ENCODE data around the gene AKT2. TPM values are rescaled to one million over a fixed set of nuclear protein-coding genes. Genes with fewer than 3 reads are reported as not detected.

Gene AKT2
- total RNA-seq, 1 donor from 2014 or later: 105 TPM

- intact Hi-C loops (cut with DNase I): no loop called here
- TF ChIP-seq CTCF (IDR thresholded peaks at IDR 0.05) (no peak), POLR2AphosphoS5 (IDR thresholded peaks at IDR 0.05; ENCODE audit: insufficient read depth in 1 of 2, low read depth in 1 of 2) (no peak)
- H3K36me3 ChIP-seq: peaks cover 0 to 22% of the 10 kb centered on the region in 2 donors
These were observed 54.1 kb downstream of the AKT2 start for GRCh38 chr19:40231057-40231456.

DNA sequence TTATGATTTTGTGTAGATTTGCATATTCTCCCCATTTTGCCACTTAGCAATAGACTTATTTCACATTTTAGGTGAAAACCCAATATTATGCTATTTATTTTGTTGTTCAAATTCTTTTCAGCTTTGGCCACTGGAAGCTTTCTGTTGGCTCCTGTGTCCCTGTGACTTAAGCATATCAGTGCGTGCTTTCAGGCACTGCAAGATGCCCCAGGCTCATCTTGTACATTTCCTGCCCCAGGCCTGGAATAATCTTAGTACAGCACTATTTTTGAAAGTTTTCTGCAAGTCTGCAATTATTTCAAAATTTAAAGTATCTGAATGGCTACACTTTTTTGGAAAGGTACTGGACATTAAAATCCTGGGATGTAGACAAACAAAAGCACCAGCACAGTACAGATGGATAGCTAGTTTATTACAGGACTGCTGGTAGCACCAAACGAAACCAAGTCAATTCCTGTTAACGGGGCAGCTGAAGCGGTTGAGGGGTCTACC, 55.2 kb downstream of the AKT2 start:
- TF ChIP-seq CTCF (IDR thresholded peaks at IDR 0.05) (no peak), POLR2AphosphoS5 (IDR thresholded peaks at IDR 0.05; ENCODE audit: insufficient read depth in 1 of 2, low read depth in 1 of 2) (no peak), POLR2A (IDR thresholded peaks at IDR 0.05) (no peak)
- Histone ChIP-seq H3K27ac (no peak overlapping the region), H3K4me1 (peaks cover 25% of the 10 kb centered on the region), H3K9me3 (no peaks in the 10 kb centered on the region), H3K27me3 (no peaks in the 10 kb centered on the region), H3K4me3 (no peak overlapping the region), H3K36me3 (peaks cover 0 to 11% of the 10 kb centered on the region in 2 donors)
- DNase-seq (ENCODE audit: extremely low spot score in 2 of 2): no peak
- intact Hi-C loops (cut with DNase I): no loop called here

More at GRCh38 chr19:40231057-40231456, 54.1 kb downstream of the AKT2 start:
- no peak overlapping the region for H3K27ac ChIP-seq
- no peak for DNase-seq (ENCODE audit: extremely low spot score in 2 of 2)
- H3K4me3 ChIP-seq: no peak overlapping the region
- H3K9me3 ChIP-seq: no peaks in the 10 kb centered on the region
- H3K27me3 ChIP-seq: no peaks in the 10 kb centered on the region
- H3K4me1 ChIP-seq: peaks cover 17% of the 10 kb centered on the region

GRCh38 chr19:40229484-40229883, 55.7 kb downstream of the AKT2 start:
- Histone ChIP-seq H3K4me3 (no peak overlapping the region), H3K4me1 (peaks cover 25% of the 10 kb centered on the region), H3K9me3 (no peaks in the 10 kb centered on the region), H3K27me3 (no peaks in the 10 kb centered on the region), H3K36me3 (peaks cover 0 to 6% of the 10 kb centered on the region in 2 donors), H3K27ac (no peak overlapping the region)
- no peak for TF ChIP-seq POLR2AphosphoS5 (IDR thresholded peaks at IDR 0.05; ENCODE audit: insufficient read depth in 1 of 2, low read depth in 1 of 2)
- no peak for TF ChIP-seq POLR2A (IDR thresholded peaks at IDR 0.05)
- no peak for TF ChIP-seq CTCF (IDR thresholded peaks at IDR 0.05)
- intact Hi-C loops (cut with DNase I): no loop called here
- DNase-seq (ENCODE audit: extremely low spot score in 2 of 2): no peak

GRCh38 chr19:40228863-40229262, 56.3 kb downstream of the AKT2 start:
- H3K9me3 ChIP-seq: no peaks in the 10 kb centered on the region
- peaks cover 25% of the 10 kb centered on the region for H3K4me1 ChIP-seq
- H3K36me3 ChIP-seq: peaks cover 0 to 5% of the 10 kb centered on the region in 2 donors
- TF ChIP-seq CTCF (IDR thresholded peaks at IDR 0.05): no peak
- H3K4me3 ChIP-seq: no peak overlapping the region
- no peak for DNase-seq (ENCODE audit: extremely low spot score in 2 of 2)
- intact Hi-C loops (cut with DNase I): no loop called here
- no peak overlapping the region for H3K27ac ChIP-seq
- no peaks in the 10 kb centered on the region for H3K27me3 ChIP-seq

- H3K36me3 ChIP-seq: peaks cover 0 to 2% of the 10 kb centered on the region in 2 donors
- no peaks in the 10 kb centered on the region for H3K9me3 ChIP-seq
- no peak overlapping the region for H3K4me3 ChIP-seq
- no peak for TF ChIP-seq CTCF (IDR thresholded peaks at IDR 0.05)
- TF ChIP-seq POLR2A (IDR thresholded peaks at IDR 0.05): no peak
- no peak overlapping the region for H3K27ac ChIP-seq
- H3K4me1 ChIP-seq: peaks cover 26% of the 10 kb centered on the region
- intact Hi-C loops (cut with DNase I): no loop called here
- H3K27me3 ChIP-seq: no peaks in the 10 kb centered on the region
- DNase-seq (ENCODE audit: extremely low spot score in 2 of 2): no peak
These were observed 56.8 kb downstream of the AKT2 start for GRCh38 chr19:40228346-40228745.

Measured in vagina (tissue), 2 donors.